Measurements from ENCODE around the gene GPR137. TPM values are rescaled to one million over a fixed set of nuclear protein-coding genes. Genes with fewer than 3 reads are reported as not detected.

GPR137 gene
- total and polyA plus RNA-seq, 7 experiments from 2014 or later: 4.9 to 45.9 (median 30.8) TPM

- Mint-ChIP-seq H3K4me3 (peak overlapping the region; percentile 95 to 100 (median 98)), H3K4me1 (peaks cover 8 to 29% (median 24%) of the 10 kb centered on the region in 7 donors), H3K9me3 (peaks cover 0 to 15% (median 0%) of the 10 kb centered on the region in 11 donors), H3K27me3 (no peaks in the 10 kb centered on the region), H3K27ac (peak overlapping the region; percentile 94 to 99 (median 99)), H3K36me3 (peaks cover 0 to 6% (median 0%) of the 10 kb centered on the region in 5 donors)
- Histone ChIP-seq H3K4me1 (ENCODE audit: control insufficient read depth in 2 of 2, insufficient read depth in 2 of 2, low read length in 2 of 2) (peaks cover 8 to 10% of the 10 kb centered on the region in 2 donors), H3K36me3 (ENCODE audit: control insufficient read depth in 2 of 3, insufficient read depth in 3 of 3, low read length in 3 of 3) (peaks cover 0 to 7% (median 0%) of the 10 kb centered on the region in 3 experiments), H3K27me3 (ENCODE audit: control insufficient read depth in 2 of 2, insufficient read depth in 2 of 2, low read length in 2 of 2) (no peaks in the 10 kb centered on the region), H3K27ac (ENCODE audit: low read depth, low read length) (peak overlapping the region; percentile 95), H3K9me3 (ENCODE audit: control insufficient read depth in 2 of 3, low read length in 3 of 3) (no peaks in the 10 kb centered on the region), H3K4me3 (ENCODE audit: low read length) (peak overlapping the region; percentile 91)
- POLR2A ChIA-PET: interaction anchor here (0.6 to 7.0 kb wide), 19 partner anchors 13 to 1229 kb away, joined by 3 to 154 read pairs (median 5); partner anchors contain the start of genes BAD, CATSPERZ, CCDC88B and ESRRA
- peak; percentile 89 to 98 (median 98) for DNase-seq
- intact Hi-C loops (cut with micrococcal nuclease): loop anchor here (1.0 to 2.0 kb wide), 15 partner anchors 16 to 599 kb away; partner anchors contain the start of genes CCDC88B (in 2 of the 2), DNAJC4 (in 2 of the 2), ESRRA (in 2 of the 2) and FKBP2 (in 2 of the 2)
- CTCF ChIA-PET: interaction anchor here (0.5 to 5.8 kb wide), 9 partner anchors 12 to 64 kb away, joined by 3 to 66 read pairs (median 4); partner anchors contain the start of genes FERMT3, PLCB3, PRDX5 and TRMT112
- ATAC-seq: peak; percentile 82
Observed at GRCh38 chr11:64269540-64270220, 16.0 kb upstream of the GPR137 start.

GRCh38 chr11:64275031-64275800 is 10.4 kb upstream of the GPR137 start:
- Mint-ChIP-seq H3K36me3 (peaks cover 0 to 5% (median 5%) of the 10 kb centered on the region in 5 donors), H3K4me3 (peak overlapping the region in 1 of 10 donors; percentile 56), H3K9me3 (peaks cover 0 to 16% (median 0%) of the 10 kb centered on the region in 11 donors), H3K4me1 (peaks cover 0 to 15% (median 6%) of the 10 kb centered on the region in 7 donors), H3K27ac (no peak overlapping the region), H3K27me3 (no peaks in the 10 kb centered on the region)
- CTCF ChIA-PET: interaction anchor here (1.5 kb wide), 1 partner anchor 25 kb away, joined by 3 read pairs; no protein-coding TSS in a partner anchor
- Histone ChIP-seq H3K36me3 (ENCODE audit: control insufficient read depth in 2 of 3, insufficient read depth in 3 of 3, low read length in 3 of 3) (peaks cover 0 to 24% (median 0%) of the 10 kb centered on the region in 3 experiments), H3K27me3 (ENCODE audit: control insufficient read depth in 2 of 2, insufficient read depth in 2 of 2, low read length in 2 of 2) (no peaks in the 10 kb centered on the region), H3K4me1 (ENCODE audit: control insufficient read depth in 2 of 2, insufficient read depth in 2 of 2, low read length in 2 of 2) (no peaks in the 10 kb centered on the region), H3K9me3 (ENCODE audit: control insufficient read depth in 2 of 3, low read length in 3 of 3) (no peaks in the 10 kb centered on the region), H3K27ac (ENCODE audit: low read depth, low read length) (no peak overlapping the region), H3K4me3 (ENCODE audit: low read length) (no peak overlapping the region)
- POLR2A ChIA-PET: interaction anchor here (1.0 kb wide), 1 partner anchor 9 kb away, joined by 3 read pairs; the partner anchor contains the start of gene BAD
- DNase-seq: no peak
- ATAC-seq: no peak
- intact Hi-C loops (cut with micrococcal nuclease): no loop called here

- no peak overlapping the region for H3K4me3 Mint-ChIP-seq
- ChIA-PET POLR2A (no interaction called here), CTCF (interaction anchor here (1.5 kb wide), 1 partner anchor 25 kb away, joined by 3 read pairs; no protein-coding TSS in a partner anchor)
- intact Hi-C loops (cut with micrococcal nuclease): no loop called here
- no peak overlapping the region for H3K27ac ChIP-seq (ENCODE audit: low read depth, low read length)
- no peaks in the 10 kb centered on the region for H3K27me3 ChIP-seq (ENCODE audit: control insufficient read depth in 2 of 2, insufficient read depth in 2 of 2, low read length in 2 of 2)
- ATAC-seq (no peak), DNase-seq (no peak)
- no peaks in the 10 kb centered on the region for H3K4me1 ChIP-seq (ENCODE audit: control insufficient read depth in 2 of 2, insufficient read depth in 2 of 2, low read length in 2 of 2)
- peaks cover 0 to 11% (median 0%) of the 10 kb centered on the region in 11 donors for H3K9me3 Mint-ChIP-seq
- no peaks in the 10 kb centered on the region for H3K27me3 Mint-ChIP-seq
- peaks cover 0 to 5% (median 5%) of the 10 kb centered on the region in 5 donors for H3K36me3 Mint-ChIP-seq
- peaks cover 0 to 24% (median 0%) of the 10 kb centered on the region in 3 experiments for H3K36me3 ChIP-seq (ENCODE audit: control insufficient read depth in 2 of 3, insufficient read depth in 3 of 3, low read length in 3 of 3)
- no peak overlapping the region for H3K27ac Mint-ChIP-seq
- H3K4me1 Mint-ChIP-seq: peaks cover 0 to 12% (median 5%) of the 10 kb centered on the region in 7 donors
- no peaks in the 10 kb centered on the region for H3K9me3 ChIP-seq (ENCODE audit: control insufficient read depth in 2 of 3, low read length in 3 of 3)
- no peak overlapping the region for H3K4me3 ChIP-seq (ENCODE audit: low read length)
Observed at GRCh38 chr11:64275841-64276240, 9.8 kb upstream of the GPR137 start.

GRCh38 chr11:64276653-64277431 is 8.8 kb upstream of the GPR137 start:
- ATAC-seq: no peak
- H3K36me3 ChIP-seq (ENCODE audit: control insufficient read depth in 2 of 3, insufficient read depth in 3 of 3, low read length in 3 of 3): peaks cover 0 to 21% (median 0%) of the 10 kb centered on the region in 3 experiments
- H3K4me3 Mint-ChIP-seq: no peak overlapping the region
- H3K4me1 Mint-ChIP-seq: peaks cover 0 to 12% (median 5%) of the 10 kb centered on the region in 7 donors
- H3K27ac ChIP-seq (ENCODE audit: low read depth, low read length): no peak overlapping the region
- no peaks in the 10 kb centered on the region for H3K27me3 Mint-ChIP-seq
- ChIA-PET CTCF (interaction anchor here (1.4 to 1.5 kb wide), 2 partner anchors 24 to 72 kb away, joined by 3 read pairs; no protein-coding TSS in a partner anchor), POLR2A (interaction anchor here (0.6 kb wide), 1 partner anchor 1679 kb away, joined by 3 read pairs; no protein-coding TSS in a partner anchor)
- no peak overlapping the region for H3K27ac Mint-ChIP-seq
- no peaks in the 10 kb centered on the region for H3K27me3 ChIP-seq (ENCODE audit: control insufficient read depth in 2 of 2, insufficient read depth in 2 of 2, low read length in 2 of 2)
- H3K9me3 ChIP-seq (ENCODE audit: control insufficient read depth in 2 of 3, low read length in 3 of 3): no peaks in the 10 kb centered on the region
- H3K36me3 Mint-ChIP-seq: peaks cover 0 to 11% (median 5%) of the 10 kb centered on the region in 5 donors
- no peak for DNase-seq
- peaks cover 0 to 3% (median 0%) of the 10 kb centered on the region in 11 donors for H3K9me3 Mint-ChIP-seq
- intact Hi-C loops (cut with micrococcal nuclease): no loop called here
- H3K4me1 ChIP-seq (ENCODE audit: control insufficient read depth in 2 of 2, insufficient read depth in 2 of 2, low read length in 2 of 2): no peaks in the 10 kb centered on the region
- H3K4me3 ChIP-seq (ENCODE audit: low read length): no peak overlapping the region

- ChIA-PET CTCF (interaction anchor here (1.4 to 1.6 kb wide), 2 partner anchors 22 to 74 kb away, joined by 3 to 4 read pairs; partner anchors contain the start of gene CATSPERZ), POLR2A (interaction anchor here (7.1 kb wide), 1 partner anchor 7 kb away, joined by 104 read pairs; no protein-coding TSS in a partner anchor)
- no peak for DNase-seq
Observed at GRCh38 chr11:64278576-64279190, 7.0 kb upstream of the GPR137 start.

More at GRCh38 chr11:64278576-64279190, 7.0 kb upstream of the GPR137 start:
- Histone ChIP-seq H3K4me1 (ENCODE audit: control insufficient read depth in 2 of 2, insufficient read depth in 2 of 2, low read length in 2 of 2) (peaks cover 1 to 6% of the 10 kb centered on the region in 2 donors), H3K27me3 (ENCODE audit: control insufficient read depth in 2 of 2, insufficient read depth in 2 of 2, low read length in 2 of 2) (no peaks in the 10 kb centered on the region), H3K4me3 (ENCODE audit: low read length) (no peak overlapping the region), H3K27ac (ENCODE audit: low read depth, low read length) (no peak overlapping the region), H3K36me3 (ENCODE audit: control insufficient read depth in 2 of 3, insufficient read depth in 3 of 3, low read length in 3 of 3) (peaks cover 0 to 26% (median 0%) of the 10 kb centered on the region in 3 experiments), H3K9me3 (ENCODE audit: control insufficient read depth in 2 of 3, low read length in 3 of 3) (no peaks in the 10 kb centered on the region)
- Mint-ChIP-seq H3K27ac (no peak overlapping the region), H3K36me3 (peaks cover 0 to 11% (median 5%) of the 10 kb centered on the region in 5 donors), H3K9me3 (peaks cover 0 to 2% (median 0%) of the 10 kb centered on the region in 11 donors), H3K4me3 (peak overlapping the region in 1 of 10 donors; percentile 51), H3K27me3 (no peaks in the 10 kb centered on the region), H3K4me1 (peaks cover 0 to 13% (median 8%) of the 10 kb centered on the region in 7 donors)
- ATAC-seq: no peak
- intact Hi-C loops (cut with micrococcal nuclease): no loop called here
